ENCODE data around the gene ABCC1.

Gene ABCC1

GRCh38 chr16:16025214-16025968 lies 76.0 kb downstream of the ABCC1 start:
- no peak for DNase-seq

- DNase-seq, result no peak
Measured at GRCh38 chr16:16027728-16028310, 78.4 kb downstream of the ABCC1 start.

- DNase-seq, result no peak
Measured at GRCh38 chr16:16028311-16028999, 79.0 kb downstream of the ABCC1 start.

GRCh38 chr16:16029431-16030011 lies 80.1 kb downstream of the ABCC1 start:
- DNase-seq, result no peak

GRCh38 chr16:16030449-16030848 lies 81.0 kb downstream of the ABCC1 start:
- no peak for DNase-seq

- DNase-seq, result no peak
Measured at GRCh38 chr16:16031401-16031800, 82.0 kb downstream of the ABCC1 start.

GRCh38 chr16:16032271-16032979 lies 83.0 kb downstream of the ABCC1 start:
- no peak for DNase-seq

GRCh38 chr16:16033208-16033717 lies 83.8 kb downstream of the ABCC1 start:
- no peak for DNase-seq

GRCh38 chr16:16036359-16036792 lies 87.0 kb downstream of the ABCC1 start:
- DNase-seq, result no peak

GRCh38 chr16:16037521-16037920 lies 88.1 kb downstream of the ABCC1 start:
- no peak for DNase-seq

GRCh38 chr16:16037970-16038369 lies 88.6 kb downstream of the ABCC1 start:
- no peak for DNase-seq

GRCh38 chr16:16038950-16039349 lies 89.5 kb downstream of the ABCC1 start:
- DNase-seq, result no peak

- no peak for DNase-seq
Measured at GRCh38 chr16:16041196-16041892, 91.9 kb downstream of the ABCC1 start.

GRCh38 chr16:16042076-16042475 lies 92.7 kb downstream of the ABCC1 start:
- DNase-seq, result no peak

GRCh38 chr16:16045296-16045695 lies 95.9 kb downstream of the ABCC1 start:
- DNase-seq, result no peak

GRCh38 chr16:16045879-16046278 lies 96.5 kb downstream of the ABCC1 start:
- DNase-seq, result no peak

GRCh38 chr16:16047761-16048160 lies 98.3 kb downstream of the ABCC1 start:
- no peak for DNase-seq

- DNase-seq, result no peak
Measured at GRCh38 chr16:16048904-16049582, 99.6 kb downstream of the ABCC1 start.

- no peak for DNase-seq
Measured at GRCh38 chr16:16050106-16050505, 100.7 kb downstream of the ABCC1 start.

GRCh38 chr16:16051132-16051531 lies 101.7 kb downstream of the ABCC1 start:
- DNase-seq, result no peak

- DNase-seq, result no peak
Measured at GRCh38 chr16:16052916-16053315, 103.5 kb downstream of the ABCC1 start.

GRCh38 chr16:16057102-16057501 lies 107.7 kb downstream of the ABCC1 start:
- DNase-seq, result no peak

Measured in NCI-H2107 (cell line).